ENCODE results near the gene CNOT4. TPM values are rescaled to one million over a fixed set of nuclear protein-coding genes. Genes with fewer than 3 reads are reported as not detected.

CNOT4 gene
- total RNA-seq, 3 donors from 2014 or later: 21.6 to 31.6 (median 22.2) TPM

DNA sequence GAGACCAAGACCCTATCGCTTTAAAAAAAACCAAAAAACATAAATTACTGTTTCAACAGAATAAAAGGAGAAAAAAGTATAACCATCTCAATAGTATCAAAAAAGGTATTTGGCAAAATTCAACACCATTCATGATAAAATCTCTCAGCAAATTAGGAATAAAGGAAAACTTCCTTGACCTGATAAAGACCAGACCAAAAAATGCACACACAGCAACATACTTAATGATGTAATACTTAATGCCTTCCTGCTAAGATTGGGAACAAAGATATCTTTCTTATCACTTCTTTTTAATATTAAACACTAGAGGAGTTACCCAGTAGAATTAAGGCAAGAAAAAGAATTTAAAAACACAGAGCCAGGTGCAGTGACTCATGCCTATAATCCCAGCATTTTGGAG lies 79.3 kb downstream of the CNOT4 start:
- no peaks in the 10 kb centered on the region for H3K27me3 ChIP-seq
- H3K4me1 ChIP-seq: no peaks in the 10 kb centered on the region
- H3K4me3 ChIP-seq: no peak overlapping the region
- H3K27ac ChIP-seq: no peak overlapping the region
- H3K9me3 ChIP-seq: no peaks in the 10 kb centered on the region
- TF ChIP-seq, protein P1, sequence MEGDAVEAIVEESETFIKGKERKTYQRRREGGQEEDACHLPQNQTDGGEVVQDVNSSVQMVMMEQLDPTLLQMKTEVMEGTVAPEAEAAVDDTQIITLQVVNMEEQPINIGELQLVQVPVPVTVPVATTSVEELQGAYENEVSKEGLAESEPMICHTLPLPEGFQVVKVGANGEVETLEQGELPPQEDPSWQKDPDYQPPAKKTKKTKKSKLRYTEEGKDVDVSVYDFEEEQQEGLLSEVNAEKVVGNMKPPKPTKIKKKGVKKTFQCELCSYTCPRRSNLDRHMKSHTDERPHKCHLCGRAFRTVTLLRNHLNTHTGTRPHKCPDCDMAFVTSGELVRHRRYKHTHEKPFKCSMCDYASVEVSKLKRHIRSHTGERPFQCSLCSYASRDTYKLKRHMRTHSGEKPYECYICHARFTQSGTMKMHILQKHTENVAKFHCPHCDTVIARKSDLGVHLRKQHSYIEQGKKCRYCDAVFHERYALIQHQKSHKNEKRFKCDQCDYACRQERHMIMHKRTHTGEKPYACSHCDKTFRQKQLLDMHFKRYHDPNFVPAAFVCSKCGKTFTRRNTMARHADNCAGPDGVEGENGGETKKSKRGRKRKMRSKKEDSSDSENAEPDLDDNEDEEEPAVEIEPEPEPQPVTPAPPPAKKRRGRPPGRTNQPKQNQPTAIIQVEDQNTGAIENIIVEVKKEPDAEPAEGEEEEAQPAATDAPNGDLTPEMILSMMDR (IDR thresholded peaks at IDR 0.05): no peak
- no peak for TF ChIP-seq POLR2AphosphoS5 (IDR thresholded peaks at IDR 0.05)
- TF ChIP-seq POLR2A (IDR thresholded peaks at IDR 0.05): no peak
- DNase-seq (ENCODE audit: low spot score in 2 of 2): no peak
- intact Hi-C loops (cut with DNase I; ENCODE audit: low total_unique reads): no loop called here
- H3K36me3 ChIP-seq: no peaks in the 10 kb centered on the region

DNA sequence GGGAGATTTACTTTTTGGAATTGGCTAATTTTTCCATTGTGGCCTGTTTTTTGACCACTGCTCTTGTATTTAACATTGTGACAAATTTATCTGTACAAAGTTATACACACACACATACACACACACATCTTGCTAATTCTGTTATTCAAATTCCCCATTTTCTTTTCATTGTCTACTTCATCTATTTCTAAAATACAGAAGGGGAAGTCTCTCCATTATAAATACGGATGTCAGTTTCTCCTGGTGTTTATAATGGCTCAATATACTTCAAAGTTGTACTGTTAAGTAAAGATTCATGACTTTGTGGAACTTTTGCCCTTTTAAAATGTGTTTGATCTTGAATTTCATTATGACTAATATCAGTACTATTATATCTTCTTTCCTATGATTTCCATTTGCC lies 81.0 kb downstream of the CNOT4 start:
- H3K4me3 ChIP-seq: no peak overlapping the region
- H3K27me3 ChIP-seq: no peaks in the 10 kb centered on the region
- no peaks in the 10 kb centered on the region for H3K4me1 ChIP-seq
- no peaks in the 10 kb centered on the region for H3K9me3 ChIP-seq
- no peaks in the 10 kb centered on the region for H3K36me3 ChIP-seq
- TF ChIP-seq, protein P1 (IDR thresholded peaks at IDR 0.05): no peak
- TF ChIP-seq POLR2A (IDR thresholded peaks at IDR 0.05): no peak
- TF ChIP-seq POLR2AphosphoS5 (IDR thresholded peaks at IDR 0.05): no peak
- DNase-seq (ENCODE audit: low spot score in 2 of 2): no peak
- intact Hi-C loops (cut with DNase I; ENCODE audit: low total_unique reads): no loop called here
- H3K27ac ChIP-seq: no peak overlapping the region

DNA sequence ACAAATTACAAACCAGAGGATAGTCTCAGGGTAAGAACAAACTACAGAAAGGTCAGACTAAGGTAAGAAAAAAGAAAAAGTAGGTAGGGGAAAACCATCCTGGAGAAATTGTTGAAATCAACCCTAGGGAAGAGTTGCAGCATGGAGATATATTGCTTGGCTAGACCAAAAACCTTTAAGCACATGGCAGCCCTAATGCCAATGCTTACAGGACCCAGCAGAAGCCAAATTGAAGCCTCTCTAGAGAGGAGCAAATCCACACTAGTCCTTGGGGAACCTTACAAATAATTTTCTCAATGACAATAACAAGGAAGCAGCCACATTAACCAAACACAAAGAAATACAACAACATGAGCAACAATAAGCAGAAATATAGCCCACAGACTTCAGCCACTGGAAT lies 81.9 kb downstream of the CNOT4 start:
- DNase-seq (ENCODE audit: low spot score in 2 of 2): no peak
- H3K4me1 ChIP-seq: no peaks in the 10 kb centered on the region
- H3K27me3 ChIP-seq: no peaks in the 10 kb centered on the region
- no peak overlapping the region for H3K4me3 ChIP-seq
- H3K36me3 ChIP-seq: no peaks in the 10 kb centered on the region
- no peak overlapping the region for H3K27ac ChIP-seq
- TF ChIP-seq, protein P1 (IDR thresholded peaks at IDR 0.05): no peak
- TF ChIP-seq POLR2A (IDR thresholded peaks at IDR 0.05): no peak
- TF ChIP-seq POLR2AphosphoS5 (IDR thresholded peaks at IDR 0.05): no peak
- intact Hi-C loops (cut with DNase I; ENCODE audit: low total_unique reads): no loop called here
- H3K9me3 ChIP-seq: no peaks in the 10 kb centered on the region

DNA sequence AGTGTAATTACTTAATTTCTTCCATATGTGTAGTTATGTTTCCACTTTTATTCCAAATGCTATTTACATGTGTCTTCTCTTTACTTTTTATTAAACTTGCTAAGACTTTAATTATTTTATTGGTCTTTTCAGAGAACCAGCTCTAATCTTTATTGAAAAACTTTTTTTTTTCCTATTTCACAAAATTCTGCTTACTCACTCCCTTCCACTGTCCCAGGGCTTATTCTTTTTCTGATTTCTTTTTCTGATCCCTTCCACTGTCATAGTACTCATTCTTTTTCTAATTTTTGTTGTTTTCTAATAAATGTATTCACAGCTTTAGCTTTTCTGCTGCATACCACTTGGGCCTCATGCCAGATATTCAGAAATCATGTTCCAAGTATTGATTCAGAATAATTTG lies 82.7 kb downstream of the CNOT4 start:
- TF ChIP-seq POLR2AphosphoS5 (IDR thresholded peaks at IDR 0.05) (no peak), POLR2A (IDR thresholded peaks at IDR 0.05) (no peak)
- TF ChIP-seq, protein P1 (IDR thresholded peaks at IDR 0.05): no peak
- Histone ChIP-seq H3K4me3 (no peak overlapping the region), H3K36me3 (no peaks in the 10 kb centered on the region), H3K4me1 (no peaks in the 10 kb centered on the region), H3K27me3 (no peaks in the 10 kb centered on the region), H3K9me3 (no peaks in the 10 kb centered on the region), H3K27ac (no peak overlapping the region)
- intact Hi-C loops (cut with DNase I; ENCODE audit: low total_unique reads): no loop called here
- no peak for DNase-seq (ENCODE audit: low spot score in 2 of 2)

DNA sequence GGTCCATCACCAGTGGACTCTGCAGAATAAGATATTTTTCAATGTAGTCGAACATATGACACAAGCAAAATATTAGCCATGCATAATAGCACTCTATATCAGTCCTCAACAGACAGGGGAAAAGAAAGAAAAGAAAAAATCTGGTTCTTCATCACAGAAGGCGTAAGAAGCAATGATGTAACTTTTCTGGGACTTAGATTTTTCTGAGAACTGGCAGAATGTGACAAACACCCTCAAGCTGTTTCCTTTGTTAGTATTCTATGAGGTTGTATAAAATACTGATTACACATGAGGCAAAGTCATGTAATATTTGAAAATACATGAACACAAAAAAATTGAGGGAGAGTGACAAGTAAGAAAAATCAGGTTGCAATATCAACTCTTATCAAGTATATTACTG lies 84.9 kb downstream of the CNOT4 start:
- Histone ChIP-seq H3K9me3 (no peaks in the 10 kb centered on the region), H3K27me3 (no peaks in the 10 kb centered on the region), H3K27ac (no peak overlapping the region), H3K36me3 (no peaks in the 10 kb centered on the region), H3K4me1 (no peaks in the 10 kb centered on the region), H3K4me3 (no peak overlapping the region)
- intact Hi-C loops (cut with DNase I; ENCODE audit: low total_unique reads): no loop called here
- no peak for DNase-seq (ENCODE audit: low spot score in 2 of 2)
- no peak for TF ChIP-seq POLR2A (IDR thresholded peaks at IDR 0.05)
- TF ChIP-seq POLR2AphosphoS5 (IDR thresholded peaks at IDR 0.05): no peak
- TF ChIP-seq, protein P1 (IDR thresholded peaks at IDR 0.05): no peak

All from breast epithelium (tissue), 4 donors.